ENCODE measurements around the gene EHMT1. TPM values are rescaled to one million over a fixed set of nuclear protein-coding genes. Genes with fewer than 3 reads are reported as not detected.

The EHMT1 gene
- total and polyA plus RNA-seq, 2 donors = 37.3 to 56.9 TPM

- no peak for DNase-seq (ENCODE audit: low read depth in 6 of 9, low spot score in 9 of 9)
- Histone ChIP-seq H3K9me3 (ENCODE audit: control insufficient read depth in 2 of 2, insufficient read depth in 1 of 2, low read length in 1 of 2) (no peaks in the 10 kb centered on the region), H3K27ac (ENCODE audit: low read depth in 1 of 2, low read length in 1 of 2) (no peak overlapping the region), H3K27me3 (ENCODE audit: control insufficient read depth in 2 of 2, insufficient read depth in 1 of 2, low read length in 1 of 2) (no peaks in the 10 kb centered on the region), H3K4me3 (ENCODE audit: low read length in 2 of 2) (no peak overlapping the region), H3K4me1 (ENCODE audit: control insufficient read depth in 2 of 2, insufficient read depth in 2 of 2, low read length in 2 of 2) (no peaks in the 10 kb centered on the region), H3K36me3 (ENCODE audit: control insufficient read depth in 2 of 2, insufficient read depth in 2 of 2, low read length in 1 of 2) (peaks cover 44 to 83% of the 10 kb centered on the region in 2 donors)
- WGBS = 90% methylated on average over 20 of the region's 20 CpGs
Observed at GRCh38 chr9:137784641-137785513, 166.1 kb downstream of the EHMT1 start.

DNA sequence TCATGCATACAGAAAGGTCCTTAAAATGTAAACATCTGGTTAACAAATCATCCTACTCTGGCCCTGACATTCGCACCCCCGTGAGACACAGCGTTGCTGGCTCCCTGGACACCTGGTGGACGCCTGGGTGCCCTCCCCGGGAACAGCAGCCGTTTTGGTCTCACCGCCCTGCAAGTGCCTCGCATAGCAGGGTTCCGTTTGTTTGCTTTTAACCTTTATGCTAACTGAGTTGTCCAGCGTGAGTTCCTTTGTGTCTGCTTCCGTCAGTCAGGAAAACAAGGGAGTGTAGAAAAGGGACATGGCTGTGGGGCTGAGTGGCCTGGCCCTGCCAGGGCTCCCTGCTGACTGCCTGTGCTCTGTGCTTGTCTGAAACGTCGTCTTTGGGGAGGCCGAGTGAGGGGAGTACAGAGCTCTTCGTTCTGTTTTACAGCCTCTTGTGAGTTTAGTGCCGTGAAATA lies 166.9 kb downstream of the EHMT1 start:
- no peaks in the 10 kb centered on the region for H3K9me3 ChIP-seq (ENCODE audit: control insufficient read depth in 2 of 2, insufficient read depth in 1 of 2, low read length in 1 of 2)
- no peaks in the 10 kb centered on the region for H3K27me3 ChIP-seq (ENCODE audit: control insufficient read depth in 2 of 2, insufficient read depth in 1 of 2, low read length in 1 of 2)
- H3K4me1 ChIP-seq (ENCODE audit: control insufficient read depth in 2 of 2, insufficient read depth in 2 of 2, low read length in 2 of 2) = no peaks in the 10 kb centered on the region
- no peak overlapping the region for H3K27ac ChIP-seq (ENCODE audit: low read depth in 1 of 2, low read length in 1 of 2)
- 92% methylated on average over 16 of the region's 16 CpGs for WGBS
- H3K36me3 ChIP-seq (ENCODE audit: control insufficient read depth in 2 of 2, insufficient read depth in 2 of 2, low read length in 1 of 2) = peaks cover 46 to 83% of the 10 kb centered on the region in 2 donors
- no peak for DNase-seq (ENCODE audit: low read depth in 6 of 9, low spot score in 9 of 9)
- H3K4me3 ChIP-seq (ENCODE audit: low read length in 2 of 2) = no peak overlapping the region

DNA sequence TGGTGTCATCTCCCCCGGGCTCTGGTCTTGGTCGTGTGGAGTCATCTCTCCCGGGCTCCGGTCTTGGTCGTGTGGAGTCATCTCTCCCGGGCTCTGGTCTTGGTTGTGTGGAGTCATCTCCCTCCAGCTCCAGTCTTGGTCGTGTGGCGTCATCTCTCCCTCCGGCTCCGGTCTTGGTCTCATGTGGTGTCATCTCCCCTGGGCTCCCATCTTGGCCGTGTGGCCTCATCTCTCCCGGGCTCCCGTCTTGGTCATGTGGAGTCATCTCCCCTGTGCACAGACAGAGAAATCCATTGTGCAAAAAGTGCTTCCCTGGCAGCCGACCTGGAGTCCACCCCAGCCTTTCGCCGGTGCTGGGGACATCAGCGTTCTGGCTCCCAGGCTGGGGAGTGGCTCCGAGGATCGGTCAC lies 167.7 kb downstream of the EHMT1 start:
- Histone ChIP-seq H3K9me3 (ENCODE audit: control insufficient read depth in 2 of 2, insufficient read depth in 1 of 2, low read length in 1 of 2) (no peaks in the 10 kb centered on the region), H3K27me3 (ENCODE audit: control insufficient read depth in 2 of 2, insufficient read depth in 1 of 2, low read length in 1 of 2) (no peaks in the 10 kb centered on the region), H3K27ac (ENCODE audit: low read depth in 1 of 2, low read length in 1 of 2) (no peak overlapping the region), H3K4me3 (ENCODE audit: low read length in 2 of 2) (no peak overlapping the region), H3K4me1 (ENCODE audit: control insufficient read depth in 2 of 2, insufficient read depth in 2 of 2, low read length in 2 of 2) (no peaks in the 10 kb centered on the region), H3K36me3 (ENCODE audit: control insufficient read depth in 2 of 2, insufficient read depth in 2 of 2, low read length in 1 of 2) (peaks cover 48 to 83% of the 10 kb centered on the region in 2 donors)
- no peak for DNase-seq (ENCODE audit: low read depth in 6 of 9, low spot score in 9 of 9)
- WGBS = 96% methylated on average over 19 of the region's 19 CpGs

DNA sequence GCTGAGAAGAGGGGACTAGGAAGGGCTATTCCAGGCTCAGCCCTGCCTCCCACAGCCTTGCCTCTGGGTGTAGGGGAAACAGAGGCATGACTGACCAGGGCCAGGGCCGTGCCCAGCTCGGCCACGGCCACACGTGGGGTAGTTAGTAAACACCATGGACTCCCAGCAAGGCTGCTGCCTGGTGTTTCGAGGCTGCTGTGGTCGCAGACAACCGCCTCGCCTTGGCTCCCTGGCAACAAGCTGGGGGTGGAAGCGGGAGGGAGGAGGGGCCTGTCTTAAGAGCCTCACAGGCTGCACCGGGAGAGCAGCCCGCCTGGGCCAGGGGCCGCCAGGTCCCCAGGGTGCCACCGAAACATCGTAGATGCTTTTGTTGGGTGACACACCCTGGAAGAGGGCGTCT lies 168.6 kb downstream of the EHMT1 start:
- H3K27me3 ChIP-seq (ENCODE audit: control insufficient read depth in 2 of 2, insufficient read depth in 1 of 2, low read length in 1 of 2) = no peaks in the 10 kb centered on the region
- peaks cover 40 to 76% of the 10 kb centered on the region in 2 donors for H3K36me3 ChIP-seq (ENCODE audit: control insufficient read depth in 2 of 2, insufficient read depth in 2 of 2, low read length in 1 of 2)
- no peak for DNase-seq (ENCODE audit: low read depth in 6 of 9, low spot score in 9 of 9)
- H3K27ac ChIP-seq (ENCODE audit: low read depth in 1 of 2, low read length in 1 of 2) = no peak overlapping the region
- no peaks in the 10 kb centered on the region for H3K9me3 ChIP-seq (ENCODE audit: control insufficient read depth in 2 of 2, insufficient read depth in 1 of 2, low read length in 1 of 2)
- no peaks in the 10 kb centered on the region for H3K4me1 ChIP-seq (ENCODE audit: control insufficient read depth in 2 of 2, insufficient read depth in 2 of 2, low read length in 2 of 2)
- no peak overlapping the region for H3K4me3 ChIP-seq (ENCODE audit: low read length in 2 of 2)
- 98% methylated on average over 15 of the region's 15 CpGs for WGBS

GRCh38 chr9:137787786-137788505 lies 169.1 kb downstream of the EHMT1 start:
- Histone ChIP-seq H3K4me3 (ENCODE audit: low read length in 2 of 2) (no peak overlapping the region), H3K4me1 (ENCODE audit: control insufficient read depth in 2 of 2, insufficient read depth in 2 of 2, low read length in 2 of 2) (no peaks in the 10 kb centered on the region), H3K36me3 (ENCODE audit: control insufficient read depth in 2 of 2, insufficient read depth in 2 of 2, low read length in 1 of 2) (peaks cover 35 to 76% of the 10 kb centered on the region in 2 donors), H3K27me3 (ENCODE audit: control insufficient read depth in 2 of 2, insufficient read depth in 1 of 2, low read length in 1 of 2) (no peaks in the 10 kb centered on the region), H3K9me3 (ENCODE audit: control insufficient read depth in 2 of 2, insufficient read depth in 1 of 2, low read length in 1 of 2) (no peaks in the 10 kb centered on the region), H3K27ac (ENCODE audit: low read depth in 1 of 2, low read length in 1 of 2) (no peak overlapping the region)
- DNase-seq (ENCODE audit: low read depth in 6 of 9, low spot score in 9 of 9) = no peak
- WGBS = 95% methylated on average over 18 of the region's 18 CpGs

DNA sequence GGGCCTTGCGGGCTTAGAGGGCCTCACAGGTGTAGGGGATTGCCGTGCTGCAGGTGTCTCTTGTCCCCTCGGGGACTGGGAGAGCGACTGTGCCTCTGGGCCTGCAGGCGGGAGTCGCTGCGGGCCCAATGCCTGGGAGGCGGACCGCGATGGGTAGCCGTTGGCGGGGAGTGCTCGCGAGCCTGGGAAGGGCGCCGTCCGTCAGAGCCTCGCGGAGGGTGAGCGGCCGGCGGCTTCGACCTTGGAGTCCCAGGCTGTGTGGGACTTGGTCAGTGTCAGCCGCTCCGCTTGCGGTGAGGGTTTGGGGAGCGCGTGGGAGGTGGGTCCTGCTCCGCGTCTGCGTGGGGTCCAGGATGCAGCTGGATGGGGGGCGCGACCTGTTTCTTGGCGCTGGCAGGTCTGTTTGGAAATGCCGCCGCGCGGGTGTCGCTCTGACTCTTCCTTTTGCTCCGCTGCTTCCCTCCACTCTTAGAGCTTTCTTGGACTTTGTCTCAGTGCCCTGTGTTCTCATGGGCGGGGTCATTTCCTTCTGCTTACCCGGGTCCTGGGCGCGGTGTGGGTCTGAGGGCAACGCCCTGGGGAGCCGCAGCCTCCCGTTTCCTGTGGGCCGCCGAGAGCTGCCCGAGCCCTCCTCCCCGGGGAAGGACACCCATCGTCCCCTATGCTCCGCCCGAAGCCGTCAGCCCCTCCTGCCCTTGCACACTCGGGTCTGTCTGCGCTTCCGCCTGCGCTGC lies 169.9 kb downstream of the EHMT1 start:
- no peak overlapping the region for H3K27ac ChIP-seq (ENCODE audit: low read depth in 1 of 2, low read length in 1 of 2)
- no peaks in the 10 kb centered on the region for H3K9me3 ChIP-seq (ENCODE audit: control insufficient read depth in 2 of 2, insufficient read depth in 1 of 2, low read length in 1 of 2)
- H3K36me3 ChIP-seq (ENCODE audit: control insufficient read depth in 2 of 2, insufficient read depth in 2 of 2, low read length in 1 of 2) = peaks cover 38 to 78% of the 10 kb centered on the region in 2 donors
- DNase-seq (ENCODE audit: low read depth in 6 of 9, low spot score in 9 of 9) = no peak
- H3K4me3 ChIP-seq (ENCODE audit: low read length in 2 of 2) = no peak overlapping the region
- 97% methylated on average over 59 of the region's 59 CpGs for WGBS
- H3K4me1 ChIP-seq (ENCODE audit: control insufficient read depth in 2 of 2, insufficient read depth in 2 of 2, low read length in 2 of 2) = no peaks in the 10 kb centered on the region
- no peaks in the 10 kb centered on the region for H3K27me3 ChIP-seq (ENCODE audit: control insufficient read depth in 2 of 2, insufficient read depth in 1 of 2, low read length in 1 of 2)

- H3K27me3 ChIP-seq (ENCODE audit: control insufficient read depth in 2 of 2, insufficient read depth in 1 of 2, low read length in 1 of 2) = no peaks in the 10 kb centered on the region
- DNase-seq (ENCODE audit: low read depth in 6 of 9, low spot score in 9 of 9) = no peak
- WGBS = 94% methylated on average over 20 of the region's 20 CpGs
- H3K36me3 ChIP-seq (ENCODE audit: control insufficient read depth in 2 of 2, insufficient read depth in 2 of 2, low read length in 1 of 2) = peaks cover 32 to 74% of the 10 kb centered on the region in 2 donors
- no peaks in the 10 kb centered on the region for H3K4me1 ChIP-seq (ENCODE audit: control insufficient read depth in 2 of 2, insufficient read depth in 2 of 2, low read length in 2 of 2)
- no peaks in the 10 kb centered on the region for H3K9me3 ChIP-seq (ENCODE audit: control insufficient read depth in 2 of 2, insufficient read depth in 1 of 2, low read length in 1 of 2)
- no peak overlapping the region for H3K27ac ChIP-seq (ENCODE audit: low read depth in 1 of 2, low read length in 1 of 2)
- no peak overlapping the region for H3K4me3 ChIP-seq (ENCODE audit: low read length in 2 of 2)
Observed at GRCh38 chr9:137789295-137789895, 170.6 kb downstream of the EHMT1 start.

GRCh38 chr9:137791947-137792346 lies 173.1 kb downstream of the EHMT1 start:
- Histone ChIP-seq H3K9me3 (ENCODE audit: control insufficient read depth in 2 of 2, insufficient read depth in 1 of 2, low read length in 1 of 2) (no peaks in the 10 kb centered on the region), H3K27me3 (ENCODE audit: control insufficient read depth in 2 of 2, insufficient read depth in 1 of 2, low read length in 1 of 2) (no peaks in the 10 kb centered on the region), H3K27ac (ENCODE audit: low read depth in 1 of 2, low read length in 1 of 2) (no peak overlapping the region), H3K4me3 (ENCODE audit: low read length in 2 of 2) (no peak overlapping the region), H3K4me1 (ENCODE audit: control insufficient read depth in 2 of 2, insufficient read depth in 2 of 2, low read length in 2 of 2) (no peaks in the 10 kb centered on the region), H3K36me3 (ENCODE audit: control insufficient read depth in 2 of 2, insufficient read depth in 2 of 2, low read length in 1 of 2) (peaks cover 24 to 59% of the 10 kb centered on the region in 2 donors)
- DNase-seq (ENCODE audit: low read depth in 6 of 9, low spot score in 9 of 9) = no peak
- 97% methylated on average over 7 of the region's 7 CpGs for WGBS
